HG03432 (cell line): ENCODE data around the gene TTC27.
"Not testable (repeated sequence)": the region's sequence is repeated elsewhere in the genome, so short reads cannot be mapped to it uniquely, and the experiment has no call there.

Experiments
- ATAC-seq: cut with Tn5 transposase; IDR thresholded peaks from one replicate; pipeline ENCODE4 v1.9.1; 2021; ENCODE audit warnings: mild to moderate bottlenecking, moderate library complexity; ENCODE audit not compliant: unreplicated experiment

TTC27 gene

GRCh38 chr2:32627814-32628579 is at the start of gene TTC27:
Gene TTC27 (plus strand): TSS chr2:32628050. CDS start chr2:32628293, 243 bp downstream.
- peak; percentile 100 for ATAC-seq

GRCh38 chr2:32591669-32592463 is 36.0 kb upstream of the TTC27 start:
- peak; percentile 85 for ATAC-seq

- no peak for ATAC-seq
Measured at GRCh38 chr2:32594573-32594972, 33.3 kb upstream of the TTC27 start.

GRCh38 chr2:32611366-32611765 is 16.5 kb upstream of the TTC27 start:
- no peak for ATAC-seq

- ATAC-seq, result no peak
Measured at GRCh38 chr2:32611771-32612170, 16.1 kb upstream of the TTC27 start.

- ATAC-seq, result no peak
Measured at GRCh38 chr2:32614084-32614483, 13.8 kb upstream of the TTC27 start.

GRCh38 chr2:32617599-32618189 is 10.2 kb upstream of the TTC27 start:
- ATAC-seq, result no peak

- no peak for ATAC-seq
Measured at GRCh38 chr2:32622570-32623310, 5.1 kb upstream of the TTC27 start.

- no peak for ATAC-seq
Measured at GRCh38 chr2:32623311-32623706, 4.5 kb upstream of the TTC27 start.

GRCh38 chr2:32624812-32625211 is 3.0 kb upstream of the TTC27 start:
- ATAC-seq, result no peak

- no peak for ATAC-seq
Measured at GRCh38 chr2:32626639-32627221, 1.1 kb upstream of the TTC27 start.

- peak; percentile 42 for ATAC-seq
Measured at GRCh38 chr2:32627441-32627813, 423 bp upstream of the TTC27 start.

GRCh38 chr2:32632089-32632488 is 4.2 kb downstream of the TTC27 start:
- ATAC-seq, result no peak

- ATAC-seq, result no peak
Measured at GRCh38 chr2:32633040-32633439, 5.2 kb downstream of the TTC27 start.

- ATAC-seq, result not testable (repeated sequence)
Measured at GRCh38 chr2:32638548-32638947, 10.7 kb downstream of the TTC27 start.

- ATAC-seq, result no peak
Measured at GRCh38 chr2:32641180-32641579, 13.3 kb downstream of the TTC27 start.

GRCh38 chr2:32647180-32647651 is 19.4 kb downstream of the TTC27 start:
- no peak for ATAC-seq

GRCh38 chr2:32652555-32653209 is 24.8 kb downstream of the TTC27 start:
- no peak for ATAC-seq

GRCh38 chr2:32656069-32656468 is 28.2 kb downstream of the TTC27 start:
- ATAC-seq, result no peak

GRCh38 chr2:32663864-32664263 is 36.0 kb downstream of the TTC27 start:
- ATAC-seq, result no peak
